Psoas muscle (tissue), 8 donors: ENCODE measurements around the gene ANTXR1. TPM values are rescaled to one million over a fixed set of nuclear protein-coding genes. Genes with fewer than 3 reads are reported as not detected.
A peak's percentile ranks its signal among the peaks of the same experiment; 100 is the strongest.

Experiments used
- ATAC-seq, 4 donors: fragments of 200-7000 bp; cut with Tn5 transposase; one replicate each; pipeline ENCODE4 v1.9.1; 2020; ENCODE audit warnings: moderate library complexity in 3 of 4, mild to moderate bottlenecking in 2 of 4
- DNase-seq, 2 donors: peaks; one replicate each; pipeline ENCODE4 v3.0.0-alpha.2; 2020
- H3K27ac ChIP-seq: fragments of 200-600 bp; one replicate; pipeline ENCODE4 v1.8.0; 2022
- H3K27me3 ChIP-seq, 3 donors: fragments of 200-600 bp in 1 of 3; one replicate each; pipeline versions ENCODE4 v1.6.1 to v1.8.0; 2013 to 2022; ENCODE audit warnings: low read length in 2 of 3, mild to moderate bottlenecking in 2 of 3, moderate library complexity in 1 of 3; ENCODE audit not compliant: insufficient read depth in 3 of 3
- H3K36me3 ChIP-seq, 2 donors: fragments of 200-600 bp in 1 of 2; one replicate each; pipeline versions ENCODE4 v1.6.1 to v1.8.0; 2013 to 2022; ENCODE audit warnings: low read depth in 1 of 2, mild to moderate bottlenecking in 1 of 2, moderate library complexity in 1 of 2; ENCODE audit not compliant: insufficient read depth in 1 of 2
- H3K4me1 ChIP-seq: fragments of 200-600 bp; one replicate; pipeline ENCODE4 v1.8.0; 2022
- H3K4me3 ChIP-seq: fragments of 200-600 bp; one replicate; pipeline ENCODE4 v1.8.0; 2022; ENCODE audit warnings: mild to moderate bottlenecking
- H3K9me3 ChIP-seq: fragments of 200-600 bp; one replicate; pipeline ENCODE4 v1.8.0; 2022
- CTCF ChIP-seq: fragments of 200-600 bp; IDR thresholded peaks from one replicate; pipeline ENCODE4 v1.8.0; 2022; ENCODE audit warnings: antibody characterized with exemption
- WGBS, 3 donors: extraction: QIAGEN DNeasy Blood & Tissue Kit; methylation state at CpG; one replicate each; pipeline versions ENCODE4 v1.1.6 to v1.1.7; 2013; 5-methylcytosine and 5-hydroxymethylcytosine counted together
- intact Hi-C, 2 donors: fragments of 100-400 bp; cut with DNase I; formaldehyde crosslinking; loops; one replicate each; pipeline versions ENCODE4 v1.11.0 to v1.14.2; 2022
- polyA plus RNA-seq, 3 donors: library from polyadenylated mRNA; stranded (reverse); fragments of 200-250 nt; gene quantifications; one replicate each; pipeline ENCODE4 v1.2.3, GENCODE V29; 2013
- total RNA-seq, 4 donors: library from RNA; stranded (reverse); fragmentation: NEBNext Ultra II Directional in 2 of 4; extraction: Animal tissue kit (Norgen Biotek cat#: 25700) in 2 of 4; gene quantifications; one replicate each; pipeline versions ENCODE4 v1.2.1 to v1.2.4, GENCODE V29; 2021 to 2023
- donor health status: healthy with polysubstance abuse.
- donor health status: DM: no; HTN: no; CAD: no; lungs with moderate emphysema.
- donor health status: Bipolar disorder and iron deficiency.
- donor health status: healthy.
- donor health status: DM: yes; HTN: yes; CAD: no.
- donor health status: DM: no; HTN: no; CAD: no.
- donor health status: DM: no; HTN: no; CAD: no.
- donor health status: DM: yes; HTN: yes; CAD: no.

ANTXR1 gene
- total and polyA plus RNA-seq, 7 donors = 3.7 to 24.3 (median 10.9) TPM

DNA sequence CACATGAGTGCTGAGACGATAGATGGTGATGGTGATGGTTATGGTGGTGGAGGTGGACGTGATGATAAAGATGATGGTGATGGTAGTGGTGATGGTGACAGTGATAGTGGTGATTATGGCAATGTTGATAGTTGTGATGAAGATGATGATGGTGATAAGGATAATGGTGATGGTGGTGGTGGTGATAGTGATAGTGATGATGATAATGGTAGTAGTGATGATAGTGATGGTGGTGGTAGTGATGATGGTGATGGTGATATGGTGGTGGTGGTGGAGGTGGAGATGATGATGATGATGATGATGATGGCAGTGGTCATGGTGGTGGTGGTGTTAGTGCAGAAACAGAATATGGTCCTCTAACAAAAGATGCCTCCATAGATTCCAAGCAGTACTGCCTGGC is 10.3 kb downstream of the ANTXR1 start:
- no peaks in the 10 kb centered on the region for H3K36me3 ChIP-seq
- intact Hi-C loops = no loop called here
- ATAC-seq = no peak
- peaks cover 0 to 7% (median 0%) of the 10 kb centered on the region in 3 donors for H3K27me3 ChIP-seq
- no peak overlapping the region for H3K4me3 ChIP-seq
- no peak for DNase-seq
- H3K27ac ChIP-seq = no peak overlapping the region
- no peak for TF ChIP-seq CTCF
- no peaks in the 10 kb centered on the region for H3K9me3 ChIP-seq
- no peaks in the 10 kb centered on the region for H3K4me1 ChIP-seq
- 92 to 96% (median 96%) methylated on average over 2 of the region's 2 CpGs for WGBS, 3 donors

GRCh38 chr2:69026026-69026425 is 13.0 kb downstream of the ANTXR1 start:
- H3K27ac ChIP-seq = no peak overlapping the region
- peak; percentile 67 for TF ChIP-seq CTCF
- no peak overlapping the region for H3K4me3 ChIP-seq
- 71 to 75% (median 74%) methylated on average over 4 of the region's 4 CpGs for WGBS, 3 donors
- no peaks in the 10 kb centered on the region for H3K9me3 ChIP-seq
- intact Hi-C loops = loop anchor here in 1 of 2 donors (1.0 kb wide), 1 partner anchor 281 kb away; no protein-coding TSS in a partner anchor
- peaks cover 0 to 7% (median 0%) of the 10 kb centered on the region in 3 donors for H3K27me3 ChIP-seq
- no peaks in the 10 kb centered on the region for H3K4me1 ChIP-seq
- DNase-seq (no peak), ATAC-seq (peak; percentile 64 to 92 (median 76))
- no peaks in the 10 kb centered on the region for H3K36me3 ChIP-seq

GRCh38 chr2:69026691-69027459 is 13.9 kb downstream of the ANTXR1 start:
- intact Hi-C loops = loop anchor here in 1 of 2 donors (1.0 kb wide), 1 partner anchor 280 kb away; no protein-coding TSS in a partner anchor
- Histone ChIP-seq H3K4me3 (no peak overlapping the region), H3K27ac (no peak overlapping the region), H3K9me3 (no peaks in the 10 kb centered on the region), H3K27me3 (peaks cover 0 to 6% (median 0%) of the 10 kb centered on the region in 3 donors), H3K36me3 (no peaks in the 10 kb centered on the region), H3K4me1 (no peaks in the 10 kb centered on the region)
- WGBS, 3 donors = 83 to 96% (median 86%) methylated on average over 13 of the region's 13 CpGs
- DNase-seq (no peak), ATAC-seq (no peak)
- TF ChIP-seq CTCF = no peak

GRCh38 chr2:69030800-69031428 is 17.9 kb downstream of the ANTXR1 start:
- H3K27ac ChIP-seq = no peak overlapping the region
- H3K9me3 ChIP-seq = no peaks in the 10 kb centered on the region
- H3K4me3 ChIP-seq = no peak overlapping the region
- 72 to 83% (median 75%) methylated on average over 6 of the region's 6 CpGs for WGBS, 3 donors
- DNase-seq = no peak
- no peak for ATAC-seq
- no peaks in the 10 kb centered on the region for H3K4me1 ChIP-seq
- H3K27me3 ChIP-seq = no peaks in the 10 kb centered on the region
- TF ChIP-seq CTCF = no peak
- H3K36me3 ChIP-seq = no peaks in the 10 kb centered on the region
- intact Hi-C loops = no loop called here
